GM10248 (cell line): ENCODE measurements around the gene SYNE4.
"Not testable (repeated sequence)": the region's sequence is repeated elsewhere in the genome, so short reads cannot be mapped to it uniquely, and the experiment has no call there.

Experiments used
- CTCF ChIA-PET: fragments of 300-600 bp; sonication (Branson Sonifier 250); formaldehyde crosslinking; extraction: SDS; loops from one replicate; lab custom pipeline; 2021; ENCODE audit warnings: antibody characterized with exemption; lab: Yijun Ruan, JAX
- POLR2A ChIA-PET: fragments of 350-650 bp; sonication (Branson Sonifier 250); formaldehyde crosslinking; extraction: SDS; loops from one replicate; lab custom pipeline; 2020; ENCODE audit warnings: antibody characterized with exemption; lab: Yijun Ruan, JAX
- DNase-seq: peaks from one replicate; pipeline ENCODE4 v3.0.0; 2012; ENCODE audit errors: extremely low spot score
- TF ChIP-seq, protein P1 (sequence below): IDR thresholded peaks from 2 replicates; pipeline ENCODE4 v1.5.1; 2012; ENCODE audit warnings: mild to moderate bottlenecking, low read depth; ENCODE audit errors: extremely low read depth, missing control alignments, control extremely low read depth

SYNE4 gene

DNA sequence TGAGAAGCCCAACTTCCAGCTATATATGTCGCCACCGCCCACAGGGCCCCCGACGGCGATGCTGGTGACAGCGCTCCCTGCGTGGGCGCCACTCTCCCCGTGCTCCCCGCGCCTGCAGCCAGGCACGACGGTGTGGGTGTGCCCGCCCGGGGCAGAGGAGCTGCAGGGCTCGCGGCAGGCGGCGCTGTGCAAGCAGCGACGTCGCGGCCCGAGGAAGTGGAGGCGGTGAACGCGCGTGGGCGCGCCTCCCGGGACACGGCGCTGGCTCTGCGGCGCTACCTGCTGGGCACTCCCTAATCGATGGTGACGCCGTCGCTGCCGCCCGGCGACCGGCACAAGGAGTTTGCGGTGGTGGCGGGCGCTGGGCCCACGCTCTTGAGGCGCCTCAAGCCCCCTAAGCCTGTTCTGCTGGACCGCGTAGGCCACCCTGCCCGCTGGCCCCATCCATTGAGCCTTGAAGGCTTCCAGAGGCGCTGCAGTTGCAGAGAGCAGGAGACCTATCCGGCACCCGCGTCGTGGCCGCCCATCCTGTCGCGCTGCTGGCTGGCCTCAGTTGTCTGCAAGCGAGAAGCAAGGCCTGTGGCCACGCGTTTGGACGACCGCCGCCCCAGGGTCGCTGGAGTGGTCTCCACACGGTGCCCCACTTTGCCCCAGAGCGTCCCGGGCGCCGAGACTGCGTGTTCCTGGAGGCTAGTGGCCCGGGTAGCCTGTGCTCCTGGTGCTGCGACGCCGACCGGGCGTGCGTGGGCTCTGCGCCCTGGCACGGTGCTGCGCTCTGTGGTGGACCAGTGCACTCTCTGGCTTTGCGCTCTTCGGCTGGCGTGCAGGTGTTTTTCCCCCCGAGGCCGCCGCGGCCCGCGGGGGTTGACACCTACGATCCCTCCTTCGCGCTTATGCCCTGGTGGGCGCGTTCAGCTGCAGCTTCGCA, 49.3 kb downstream of the SYNE4 start:
- POLR2A ChIA-PET: interaction anchor here (0.6 kb wide), 1 partner anchor 82 kb away, joined by 6 read pairs; no protein-coding TSS in a partner anchor
- TF ChIP-seq, protein P1, sequence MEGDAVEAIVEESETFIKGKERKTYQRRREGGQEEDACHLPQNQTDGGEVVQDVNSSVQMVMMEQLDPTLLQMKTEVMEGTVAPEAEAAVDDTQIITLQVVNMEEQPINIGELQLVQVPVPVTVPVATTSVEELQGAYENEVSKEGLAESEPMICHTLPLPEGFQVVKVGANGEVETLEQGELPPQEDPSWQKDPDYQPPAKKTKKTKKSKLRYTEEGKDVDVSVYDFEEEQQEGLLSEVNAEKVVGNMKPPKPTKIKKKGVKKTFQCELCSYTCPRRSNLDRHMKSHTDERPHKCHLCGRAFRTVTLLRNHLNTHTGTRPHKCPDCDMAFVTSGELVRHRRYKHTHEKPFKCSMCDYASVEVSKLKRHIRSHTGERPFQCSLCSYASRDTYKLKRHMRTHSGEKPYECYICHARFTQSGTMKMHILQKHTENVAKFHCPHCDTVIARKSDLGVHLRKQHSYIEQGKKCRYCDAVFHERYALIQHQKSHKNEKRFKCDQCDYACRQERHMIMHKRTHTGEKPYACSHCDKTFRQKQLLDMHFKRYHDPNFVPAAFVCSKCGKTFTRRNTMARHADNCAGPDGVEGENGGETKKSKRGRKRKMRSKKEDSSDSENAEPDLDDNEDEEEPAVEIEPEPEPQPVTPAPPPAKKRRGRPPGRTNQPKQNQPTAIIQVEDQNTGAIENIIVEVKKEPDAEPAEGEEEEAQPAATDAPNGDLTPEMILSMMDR: peak; percentile 62
- DNase-seq: peak; percentile 72
- CTCF ChIA-PET: interaction anchor here (1.0 to 1.6 kb wide), 4 partner anchors 10 to 79 kb away, joined by 3 to 8 read pairs (median 3); no protein-coding TSS in a partner anchor

DNA sequence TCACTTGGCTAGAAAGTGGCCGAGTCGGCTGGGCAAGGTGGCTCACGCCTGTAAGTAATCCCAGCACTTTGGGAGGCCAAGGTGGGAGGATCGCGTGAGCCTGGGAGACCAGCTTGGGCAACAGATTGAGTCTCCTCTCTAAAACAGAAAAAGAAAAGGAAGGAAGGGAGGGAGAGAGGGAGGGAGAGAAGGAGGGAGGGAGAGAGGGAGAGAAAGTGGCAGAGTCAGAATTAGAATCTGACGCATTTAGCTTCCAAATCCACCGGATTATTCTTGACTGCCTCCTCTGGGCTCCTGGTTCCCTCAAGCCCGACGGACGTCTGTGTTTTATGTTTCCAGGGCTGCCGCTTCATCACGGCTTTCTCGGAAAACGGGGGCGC, 50.0 kb downstream of the SYNE4 start:
- DNase-seq: no peak
- CTCF ChIA-PET: interaction anchor here (1.0 to 1.6 kb wide), 4 partner anchors 9 to 79 kb away, joined by 3 to 8 read pairs (median 3); no protein-coding TSS in a partner anchor
- POLR2A ChIA-PET: no interaction called here
- TF ChIP-seq, protein P1: no peak

DNA sequence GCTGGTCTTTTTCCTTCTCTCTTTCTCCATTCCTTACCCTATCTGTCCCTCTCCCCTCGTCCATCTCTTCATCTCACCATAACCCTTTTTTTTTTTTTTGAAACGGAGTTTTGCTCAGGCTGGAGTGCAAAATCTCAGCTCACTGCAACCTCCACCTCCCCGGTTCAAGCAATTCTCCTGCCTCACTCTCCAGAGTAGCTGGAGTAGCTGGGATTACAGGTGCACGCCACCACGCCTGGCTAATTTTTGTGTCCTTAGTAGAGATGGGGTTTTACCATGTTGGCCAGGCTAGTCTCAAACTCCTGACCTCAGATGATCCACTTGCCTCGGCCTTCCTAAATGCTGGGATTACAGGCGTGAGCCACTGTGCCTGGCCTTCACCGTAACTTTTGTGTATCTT, 51.2 kb downstream of the SYNE4 start:
- DNase-seq, POLR2A ChIA-PET: not testable (repeated sequence)
- CTCF ChIA-PET: interaction anchor here (0.6 kb wide), 1 partner anchor 76 kb away, joined by 3 read pairs; no protein-coding TSS in a partner anchor

DNA sequence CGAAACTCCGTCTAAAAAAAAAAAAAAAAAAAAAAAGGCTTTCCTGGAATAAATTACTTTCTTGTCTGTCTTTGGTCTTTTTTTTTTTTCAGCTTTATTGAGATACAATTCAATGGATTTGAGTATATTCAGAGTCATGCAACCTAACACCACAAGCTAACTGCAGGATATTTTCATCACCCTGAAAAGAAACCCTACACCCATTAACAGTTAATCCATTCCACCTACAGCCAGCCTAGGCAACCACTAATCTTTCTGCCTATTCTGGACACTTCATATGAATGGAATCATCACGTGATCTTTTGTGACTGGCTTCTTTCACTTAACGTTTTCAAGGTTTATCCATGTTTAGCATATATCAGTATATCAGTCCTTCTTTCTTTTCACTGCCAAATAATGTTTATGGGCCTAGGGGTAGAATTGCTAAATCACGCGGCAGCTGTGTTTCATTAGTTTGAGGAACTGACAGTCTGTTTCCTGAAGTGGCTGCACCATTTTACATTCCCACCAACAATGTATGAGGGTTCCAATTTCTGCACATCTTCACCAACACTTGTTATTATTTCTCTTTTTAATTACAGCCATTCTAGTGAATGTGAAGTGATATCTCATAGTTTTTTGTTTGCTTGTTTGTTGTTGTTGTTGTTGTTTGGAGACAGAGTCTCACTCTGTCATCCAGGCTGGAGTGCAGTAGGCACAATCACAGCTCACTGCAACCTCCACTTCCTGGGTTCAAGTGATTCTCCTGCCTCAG, 52.6 kb downstream of the SYNE4 start:
- no peak for DNase-seq
- POLR2A ChIA-PET: no interaction called here
- TF ChIP-seq, protein P1: no peak
- CTCF ChIA-PET: no interaction called here
